ENCODE data around the gene CIP2A.

DNA sequence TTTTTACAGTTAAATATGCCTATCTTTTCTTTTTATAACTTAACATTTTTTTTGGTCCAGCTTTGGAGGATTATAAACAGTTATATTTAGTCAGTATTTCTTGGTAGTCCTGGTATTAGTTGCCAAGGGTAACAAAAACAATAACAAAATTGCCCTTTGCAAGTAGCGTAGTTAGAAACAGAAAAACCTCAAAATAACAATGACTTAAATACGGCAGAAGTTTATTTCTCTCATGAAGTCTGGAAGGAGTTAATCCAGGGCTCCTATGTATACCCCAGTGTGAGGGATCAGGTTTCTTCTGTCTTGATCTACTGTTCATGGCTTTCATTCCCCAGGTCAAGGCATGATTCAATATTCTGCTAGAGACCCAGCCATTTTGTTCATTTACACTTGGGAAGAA lies 64.7 kb downstream of the CIP2A start:
- TF ChIP-seq, protein P1, sequence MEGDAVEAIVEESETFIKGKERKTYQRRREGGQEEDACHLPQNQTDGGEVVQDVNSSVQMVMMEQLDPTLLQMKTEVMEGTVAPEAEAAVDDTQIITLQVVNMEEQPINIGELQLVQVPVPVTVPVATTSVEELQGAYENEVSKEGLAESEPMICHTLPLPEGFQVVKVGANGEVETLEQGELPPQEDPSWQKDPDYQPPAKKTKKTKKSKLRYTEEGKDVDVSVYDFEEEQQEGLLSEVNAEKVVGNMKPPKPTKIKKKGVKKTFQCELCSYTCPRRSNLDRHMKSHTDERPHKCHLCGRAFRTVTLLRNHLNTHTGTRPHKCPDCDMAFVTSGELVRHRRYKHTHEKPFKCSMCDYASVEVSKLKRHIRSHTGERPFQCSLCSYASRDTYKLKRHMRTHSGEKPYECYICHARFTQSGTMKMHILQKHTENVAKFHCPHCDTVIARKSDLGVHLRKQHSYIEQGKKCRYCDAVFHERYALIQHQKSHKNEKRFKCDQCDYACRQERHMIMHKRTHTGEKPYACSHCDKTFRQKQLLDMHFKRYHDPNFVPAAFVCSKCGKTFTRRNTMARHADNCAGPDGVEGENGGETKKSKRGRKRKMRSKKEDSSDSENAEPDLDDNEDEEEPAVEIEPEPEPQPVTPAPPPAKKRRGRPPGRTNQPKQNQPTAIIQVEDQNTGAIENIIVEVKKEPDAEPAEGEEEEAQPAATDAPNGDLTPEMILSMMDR (IDR thresholded peaks at IDR 0.05): no peak
- TF ChIP-seq POLR2A (IDR thresholded peaks at IDR 0.05; ENCODE audit: low read depth) (no peak), POLR2AphosphoS5 (IDR thresholded peaks at IDR 0.05) (no peak)
